ENCODE data around the gene ZNF407.
A peak's percentile ranks its signal among the peaks of the same experiment; 100 is the strongest.

The ZNF407 gene

GRCh38 chr18:74731097-74731496 lies 133.4 kb downstream of the ZNF407 start:
- ATAC-seq, result no peak

- ATAC-seq, result no peak
Measured at GRCh38 chr18:74732380-74732779, 134.7 kb downstream of the ZNF407 start.

GRCh38 chr18:74733598-74733997 lies 135.9 kb downstream of the ZNF407 start:
- no peak for ATAC-seq

- no peak for ATAC-seq
Measured at GRCh38 chr18:74734013-74734444, 136.4 kb downstream of the ZNF407 start.

- no peak for ATAC-seq
Measured at GRCh38 chr18:74739926-74740325, 142.3 kb downstream of the ZNF407 start.

GRCh38 chr18:74742573-74743243 lies 145.0 kb downstream of the ZNF407 start:
- ATAC-seq, result no peak

- peak in 1 of 2 donors; percentile 27 for ATAC-seq
Measured at GRCh38 chr18:74745633-74746403, 148.1 kb downstream of the ZNF407 start.

GRCh38 chr18:74748809-74749208 lies 151.1 kb downstream of the ZNF407 start:
- ATAC-seq, result no peak

GRCh38 chr18:74758995-74759394 lies 161.3 kb downstream of the ZNF407 start:
- ATAC-seq, result no peak

GRCh38 chr18:74760026-74760425 lies 162.4 kb downstream of the ZNF407 start:
- ATAC-seq, result no peak

- ATAC-seq, result no peak
Measured at GRCh38 chr18:74760436-74760835, 162.8 kb downstream of the ZNF407 start.

- ATAC-seq, result no peak
Measured at GRCh38 chr18:74766251-74766650, 168.6 kb downstream of the ZNF407 start.

GRCh38 chr18:74768096-74768495 lies 170.4 kb downstream of the ZNF407 start:
- ATAC-seq, result no peak

- no peak for ATAC-seq
Measured at GRCh38 chr18:74773171-74773624, 175.5 kb downstream of the ZNF407 start.

GRCh38 chr18:74774486-74774885 lies 176.8 kb downstream of the ZNF407 start:
- no peak for ATAC-seq

GRCh38 chr18:74775239-74775638 lies 177.6 kb downstream of the ZNF407 start:
- ATAC-seq, result no peak

GRCh38 chr18:74778191-74778847 lies 180.6 kb downstream of the ZNF407 start:
- ATAC-seq, result no peak

GRCh38 chr18:74784752-74785151 lies 187.1 kb downstream of the ZNF407 start:
- ATAC-seq, result no peak

- ATAC-seq, result no peak
Measured at GRCh38 chr18:74785632-74786031, 188.0 kb downstream of the ZNF407 start.

GRCh38 chr18:74788657-74789056 lies 191.0 kb downstream of the ZNF407 start:
- no peak for ATAC-seq

GRCh38 chr18:74789078-74789477 lies 191.4 kb downstream of the ZNF407 start:
- ATAC-seq, result no peak

- ATAC-seq, result no peak
Measured at GRCh38 chr18:74790451-74790850, 192.8 kb downstream of the ZNF407 start.

- no peak for ATAC-seq
Measured at GRCh38 chr18:74791501-74792194, 194.0 kb downstream of the ZNF407 start.
